Measurements from ENCODE around the gene PPP2R3A.

The PPP2R3A gene, protein sequence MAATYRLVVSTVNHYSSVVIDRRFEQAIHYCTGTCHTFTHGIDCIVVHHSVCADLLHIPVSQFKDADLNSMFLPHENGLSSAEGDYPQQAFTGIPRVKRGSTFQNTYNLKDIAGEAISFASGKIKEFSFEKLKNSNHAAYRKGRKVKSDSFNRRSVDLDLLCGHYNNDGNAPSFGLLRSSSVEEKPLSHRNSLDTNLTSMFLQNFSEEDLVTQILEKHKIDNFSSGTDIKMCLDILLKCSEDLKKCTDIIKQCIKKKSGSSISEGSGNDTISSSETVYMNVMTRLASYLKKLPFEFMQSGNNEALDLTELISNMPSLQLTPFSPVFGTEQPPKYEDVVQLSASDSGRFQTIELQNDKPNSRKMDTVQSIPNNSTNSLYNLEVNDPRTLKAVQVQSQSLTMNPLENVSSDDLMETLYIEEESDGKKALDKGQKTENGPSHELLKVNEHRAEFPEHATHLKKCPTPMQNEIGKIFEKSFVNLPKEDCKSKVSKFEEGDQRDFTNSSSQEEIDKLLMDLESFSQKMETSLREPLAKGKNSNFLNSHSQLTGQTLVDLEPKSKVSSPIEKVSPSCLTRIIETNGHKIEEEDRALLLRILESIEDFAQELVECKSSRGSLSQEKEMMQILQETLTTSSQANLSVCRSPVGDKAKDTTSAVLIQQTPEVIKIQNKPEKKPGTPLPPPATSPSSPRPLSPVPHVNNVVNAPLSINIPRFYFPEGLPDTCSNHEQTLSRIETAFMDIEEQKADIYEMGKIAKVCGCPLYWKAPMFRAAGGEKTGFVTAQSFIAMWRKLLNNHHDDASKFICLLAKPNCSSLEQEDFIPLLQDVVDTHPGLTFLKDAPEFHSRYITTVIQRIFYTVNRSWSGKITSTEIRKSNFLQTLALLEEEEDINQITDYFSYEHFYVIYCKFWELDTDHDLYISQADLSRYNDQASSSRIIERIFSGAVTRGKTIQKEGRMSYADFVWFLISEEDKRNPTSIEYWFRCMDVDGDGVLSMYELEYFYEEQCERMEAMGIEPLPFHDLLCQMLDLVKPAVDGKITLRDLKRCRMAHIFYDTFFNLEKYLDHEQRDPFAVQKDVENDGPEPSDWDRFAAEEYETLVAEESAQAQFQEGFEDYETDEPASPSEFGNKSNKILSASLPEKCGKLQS (N-terminal part only)

DNA sequence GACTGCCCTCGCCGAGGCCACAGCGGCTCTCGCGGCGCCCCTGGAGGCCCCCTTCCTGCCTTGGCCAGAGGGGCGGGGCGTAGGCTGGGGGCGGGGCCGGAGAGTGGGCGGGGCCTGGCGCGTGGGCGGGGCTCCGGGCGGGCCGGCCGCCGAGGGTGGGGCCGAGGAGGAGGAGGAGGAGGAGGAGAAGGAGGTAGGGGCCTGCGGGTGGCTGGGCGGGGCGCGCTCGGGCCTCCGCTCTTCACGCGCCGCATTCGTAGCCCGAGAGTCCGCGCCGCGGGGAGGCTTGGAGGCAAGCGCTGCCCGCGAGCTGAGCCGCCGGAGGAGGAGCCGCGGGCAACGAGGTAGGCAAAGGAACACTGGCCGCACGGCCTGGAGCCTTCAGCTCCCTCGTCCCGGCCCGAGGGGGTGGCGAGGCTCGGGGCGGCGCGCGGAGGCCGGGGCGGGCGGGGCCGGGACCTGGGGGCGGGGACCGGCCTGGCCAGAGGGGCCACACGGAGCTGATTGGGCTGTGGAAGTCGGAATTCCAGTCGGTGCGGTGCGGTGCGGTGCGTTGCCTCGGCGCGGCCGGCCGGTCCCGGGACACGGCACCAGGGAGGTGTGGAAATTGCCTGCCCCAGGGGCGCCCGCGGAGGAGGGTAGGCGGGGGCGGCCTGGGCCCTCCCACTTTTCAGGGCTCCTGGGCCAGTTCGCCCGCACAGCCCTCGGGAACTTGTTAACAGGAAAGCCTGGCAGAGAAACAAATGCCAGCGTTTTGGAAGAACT is at the start of gene PPP2R3A:
Gene PPP2R3A, plus strand, starts transcription at position 223 of the 765 bp plus-strand sequence. CDS start 35,771 bp downstream, outside the sequence.
- no peak for TF ChIP-seq CTCF (IDR thresholded peaks at IDR 0.05)
- Mint-ChIP-seq H3K4me3 (peak within 1 kb of the TSS; percentile 92), H3K27me3 (ENCODE audit: low read depth, poor library complexity) (no peaks in the 10 kb centered on the region), H3K27ac (peak within 1 kb of the TSS; percentile 73), H3K36me3 (ENCODE audit: low read depth) (peaks cover 29% of the 10 kb centered on the region), H3K4me1 (peaks cover 21% of the 10 kb centered on the region), H3K9me3 (peaks cover 27% of the 10 kb centered on the region)
- DNase-seq, result peak; percentile 88

- DNase-seq, result no peak
- H3K9me3 Mint-ChIP-seq, result no peaks in the 10 kb centered on the region
- no peak overlapping the region for H3K4me3 Mint-ChIP-seq
- no peaks in the 10 kb centered on the region for H3K27me3 Mint-ChIP-seq (ENCODE audit: low read depth, poor library complexity)
- no peak overlapping the region for H3K27ac Mint-ChIP-seq
- H3K4me1 Mint-ChIP-seq, result peaks cover 3% of the 10 kb centered on the region
- H3K36me3 Mint-ChIP-seq (ENCODE audit: low read depth), result no peaks in the 10 kb centered on the region
- TF ChIP-seq CTCF (IDR thresholded peaks at IDR 0.05), result no peak
Measured at GRCh38 chr3:135916310-135916709, 49.2 kb upstream of the PPP2R3A start.

DNA sequence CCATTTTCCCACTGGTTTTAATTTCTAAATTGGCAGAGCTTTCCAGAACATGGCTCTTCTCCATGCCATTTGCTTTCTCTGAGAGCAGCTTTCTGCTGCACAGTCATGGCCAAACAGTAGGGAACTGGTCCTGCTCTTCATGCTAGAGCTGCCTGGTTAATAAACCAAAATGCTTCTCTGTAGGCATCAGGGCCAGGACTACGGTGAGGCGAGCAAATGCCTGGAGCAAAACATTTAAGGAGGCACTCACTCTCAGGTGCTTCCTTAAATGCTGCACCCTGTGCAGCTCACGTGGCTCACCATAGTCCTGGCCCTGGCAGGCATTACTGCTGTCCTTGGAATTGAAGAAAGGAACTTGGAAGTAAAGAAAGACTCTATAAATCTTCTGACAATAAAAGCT is 48.5 kb upstream of the PPP2R3A start:
- no peak for TF ChIP-seq CTCF (IDR thresholded peaks at IDR 0.05)
- Mint-ChIP-seq H3K27ac (no peak overlapping the region), H3K9me3 (no peaks in the 10 kb centered on the region), H3K27me3 (ENCODE audit: low read depth, poor library complexity) (no peaks in the 10 kb centered on the region), H3K36me3 (ENCODE audit: low read depth) (no peaks in the 10 kb centered on the region), H3K4me1 (no peaks in the 10 kb centered on the region), H3K4me3 (no peak overlapping the region)
- DNase-seq, result no peak

DNA sequence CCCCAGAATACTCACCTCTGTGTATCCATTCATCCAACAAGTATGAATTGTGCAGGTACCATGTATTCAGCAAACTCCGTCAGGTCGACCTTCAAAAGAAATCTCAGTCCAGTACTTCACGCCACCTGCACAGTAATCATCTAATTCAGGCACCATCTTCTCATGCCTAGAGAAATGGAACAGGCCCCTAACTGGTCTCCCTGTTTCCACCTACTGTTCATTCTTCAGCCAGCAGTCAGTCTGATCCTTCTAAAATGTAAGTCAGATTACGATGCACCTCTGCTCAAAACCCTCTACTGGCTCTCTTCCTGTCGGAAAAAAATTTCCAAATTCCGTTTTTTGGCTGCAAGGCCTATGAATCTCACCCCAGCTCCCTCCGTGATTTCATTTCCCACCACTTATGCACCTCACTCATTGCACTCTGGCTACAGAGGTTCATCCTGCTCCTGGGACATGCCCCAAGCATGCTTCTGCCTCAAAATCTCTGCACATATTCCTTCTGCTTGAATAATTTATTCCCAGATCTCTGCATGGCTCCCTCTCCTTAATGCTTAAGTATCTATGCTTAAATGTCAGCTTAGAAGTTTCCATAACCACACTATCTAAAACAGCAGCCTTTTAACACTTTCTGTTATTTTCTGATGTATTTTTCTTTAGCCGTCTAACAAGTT is 47.5 kb upstream of the PPP2R3A start:
- TF ChIP-seq CTCF (IDR thresholded peaks at IDR 0.05), result no peak
- no peak for DNase-seq
- no peak overlapping the region for H3K4me3 Mint-ChIP-seq
- H3K36me3 Mint-ChIP-seq (ENCODE audit: low read depth), result no peaks in the 10 kb centered on the region
- no peaks in the 10 kb centered on the region for H3K9me3 Mint-ChIP-seq
- H3K27ac Mint-ChIP-seq, result no peak overlapping the region
- H3K27me3 Mint-ChIP-seq (ENCODE audit: low read depth, poor library complexity), result no peaks in the 10 kb centered on the region
- H3K4me1 Mint-ChIP-seq, result no peaks in the 10 kb centered on the region

GRCh38 chr3:135918600-135918999 is 46.9 kb upstream of the PPP2R3A start:
- H3K27me3 Mint-ChIP-seq (ENCODE audit: low read depth, poor library complexity), result no peaks in the 10 kb centered on the region
- no peak overlapping the region for H3K4me3 Mint-ChIP-seq
- DNase-seq, result no peak
- H3K27ac Mint-ChIP-seq, result no peak overlapping the region
- no peaks in the 10 kb centered on the region for H3K36me3 Mint-ChIP-seq (ENCODE audit: low read depth)
- peak; percentile 47 for TF ChIP-seq CTCF (IDR thresholded peaks at IDR 0.05)
- no peaks in the 10 kb centered on the region for H3K4me1 Mint-ChIP-seq
- no peaks in the 10 kb centered on the region for H3K9me3 Mint-ChIP-seq
